GM12878 (cell line): ENCODE results near the gene PLS1. TPM values are rescaled to one million over a fixed set of nuclear protein-coding genes. Genes with fewer than 3 reads are reported as not detected.

Experiments used
- ATAC-seq: fragments of 200-7000 bp; cut with Tn5 transposase; 3 replicates; pipeline ENCODE4 v1.9.1; 2020; ENCODE audit warnings: mild to moderate bottlenecking, moderate library complexity
- BruUV-seq: library from RNA; stranded (reverse); fragments of 400-500 nt; replicated peaks from 2 replicates; lab custom pipeline; 2021; lab: Mats Ljungman, UMichigan
- CTCF ChIA-PET: fragments of 300-600 bp; sonication (Branson Sonifier 250); formaldehyde crosslinking; extraction: SDS; loops from one replicate; lab custom pipeline; 2021; ENCODE audit warnings: inconsistent platforms; lab: Yijun Ruan, JAX
- POLR2A ChIA-PET: fragments of 350-600 bp; formaldehyde crosslinking; extraction: SDS; loops from one replicate; lab custom pipeline; 2021; ENCODE audit warnings: inconsistent platforms; lab: Charles Lee
- RAD21 ChIA-PET: fragments of 300-600 bp; sonication (Branson Sonifier 250); formaldehyde crosslinking; loops from one replicate; lab custom pipeline; 2023; ENCODE audit warnings: antibody characterized with exemption; ENCODE audit not compliant: unreplicated experiment; lab: Charles Lee
- SMC1A ChIA-PET: fragments of 300-600 bp; sonication (Branson Sonifier 250); formaldehyde crosslinking; loops from one replicate; lab custom pipeline; 2023; ENCODE audit not compliant: unreplicated experiment, uncharacterized antibody; lab: Charles Lee
- DNase-seq: peaks from one replicate; pipeline ENCODE4 v3.0.0-alpha.2; 2011; ENCODE audit warnings: low read depth, low spot score
- FAIRE-seq: peaks from 3 replicates; lab custom pipeline; 2011; peaks lifted over from hg19 to GRCh38; lab: Jason Lieb, UNC
- H2AFZ ChIP-seq: 2 replicates; pipeline ENCODE4 v1.6.0; 2011; ENCODE audit warnings: low read depth, low read length, control low read depth; ENCODE audit not compliant: control insufficient read depth
- H3K27ac ChIP-seq: 2 replicates; pipeline ENCODE4 v1.5.1; 2011; ENCODE audit warnings: control low read depth; ENCODE audit not compliant: control insufficient read depth, insufficient read depth
- H3K27me3 ChIP-seq, 2 experiments: replicated peaks in 1 of 2; 2 replicates each; pipeline versions ENCODE4 v1.6.0 to v1.6.1; 2011; ENCODE audit warnings: low read length in 1 of 2; ENCODE audit not compliant: control insufficient read depth in 2 of 2, insufficient read depth in 2 of 2
- H3K36me3 ChIP-seq, 2 experiments: 2 replicates each; pipeline ENCODE4 v1.5.1; 2011; ENCODE audit warnings: low read length in 1 of 2; ENCODE audit not compliant: control insufficient read depth in 2 of 2, insufficient read depth in 2 of 2
- H3K4me1 ChIP-seq: 2 replicates; pipeline ENCODE4 v1.6.1; 2011; ENCODE audit warnings: mild to moderate bottlenecking, low read length, moderate library complexity, mixed read lengths; ENCODE audit not compliant: control insufficient read depth, insufficient read depth
- H3K4me2 ChIP-seq: 2 replicates; pipeline ENCODE4 v1.6.0; 2011; ENCODE audit warnings: control low read depth; ENCODE audit not compliant: control insufficient read depth, insufficient read depth
- H3K4me3 ChIP-seq: fragments of 200-600 bp; sonication (generic); 2 replicates; pipeline ENCODE4 v1.5.1; 2016
- H3K79me2 ChIP-seq: 2 replicates; pipeline ENCODE4 v1.6.0; 2011; ENCODE audit warnings: low read length; ENCODE audit not compliant: control insufficient read depth, insufficient read depth
- H3K9ac ChIP-seq: 2 replicates; pipeline ENCODE4 v1.8.0; 2011; ENCODE audit warnings: low read length, control low read depth, mixed read lengths; ENCODE audit not compliant: control insufficient read depth, insufficient read depth
- H3K9me3 ChIP-seq: replicated peaks from 3 replicates; pipeline ENCODE4 v1.5.1; 2011; ENCODE audit warnings: mild to moderate bottlenecking, low read length; ENCODE audit not compliant: control insufficient read depth, insufficient read depth
- H4K20me1 ChIP-seq: 2 replicates; pipeline ENCODE4 v1.6.0; 2011; ENCODE audit not compliant: control insufficient read depth, insufficient read depth
- BACH1 ChIP-seq: fragments of 450-650 bp; IDR thresholded peaks from 2 replicates; pipeline ENCODE4 v1.6.1; 2017; ENCODE audit warnings: mild to moderate bottlenecking, borderline replicate concordance
- BRCA1 ChIP-seq: IDR thresholded peaks from 2 replicates; pipeline ENCODE4 v1.6.1; 2011; ENCODE audit warnings: low read depth, low read length, improper control_type of control experiment
- E2F8 ChIP-seq: fragments of 450-650 bp; IDR thresholded peaks from 2 replicates; pipeline ENCODE4 v1.6.1; 2018; ENCODE audit warnings: mild to moderate bottlenecking, low read depth, moderate library complexity; ENCODE audit not compliant: partially characterized antibody
- GATAD2B ChIP-seq: fragments of 450-650 bp; conservative IDR thresholded peaks from 2 replicates; pipeline ENCODE4 v1.6.1; 2017; ENCODE audit warnings: low read depth, mild to moderate bottlenecking, moderate library complexity
- HDGF ChIP-seq: fragments of 450-650 bp; IDR thresholded peaks from 2 replicates; pipeline ENCODE4 v1.6.1; 2016; ENCODE audit warnings: antibody characterized with exemption
- RELA ChIP-seq: fragments of 450-650 bp; IDR thresholded peaks from 2 replicates; pipeline ENCODE4 v1.8.0; 2014; ENCODE audit warnings: borderline replicate concordance; ENCODE audit not compliant: partially characterized antibody
- SIN3A ChIP-seq: IDR thresholded peaks from 2 replicates; pipeline ENCODE4 v1.6.1; 2012; ENCODE audit warnings: low read depth, low read length, improper control_type of control experiment
- SMARCA5 ChIP-seq: fragments of 450-650 bp; IDR thresholded peaks from 2 replicates; pipeline ENCODE4 v1.6.1; 2017; ENCODE audit warnings: mild to moderate bottlenecking
- SREBF1 ChIP-seq: IDR thresholded peaks from 2 replicates; pipeline ENCODE4 v1.6.1; 2012; ENCODE audit warnings: mild to moderate bottlenecking, low read length
- SUPT20H ChIP-seq: IDR thresholded peaks from 2 replicates; pipeline ENCODE4 v1.6.1; 2011; ENCODE audit warnings: low read depth, mild to moderate bottlenecking, low read length, moderate library complexity, borderline replicate concordance; ENCODE audit not compliant: control insufficient read depth
- TBL1XR1 ChIP-seq: IDR thresholded peaks from 2 replicates; pipeline ENCODE4 v1.6.1; 2012; ENCODE audit warnings: low read depth, low read length, improper control_type of control experiment
- TCF7 ChIP-seq: IDR thresholded peaks from 2 replicates; pipeline ENCODE4 v1.6.1; 2014; ENCODE audit warnings: antibody characterized with exemption, borderline replicate concordance
- WRNIP1 ChIP-seq: IDR thresholded peaks from 2 replicates; pipeline ENCODE4 v1.6.1; 2011; ENCODE audit warnings: low read depth, low read length, improper control_type of control experiment, borderline replicate concordance
- ZNF217 ChIP-seq: fragments of 450-650 bp; IDR thresholded peaks from 2 replicates; pipeline ENCODE4 v1.6.1; 2017; ENCODE audit warnings: antibody characterized with exemption, mild to moderate bottlenecking
- WGBS: methylation state at CpG from one replicate; pipeline ENCODE4 v1.1.6; 2016; ENCODE audit warnings: low lambda C conversion rate; ENCODE audit not compliant: insufficient replicate concordance, insufficient coverage; ENCODE audit errors: missing lambda C conversion rate; 5-methylcytosine and 5-hydroxymethylcytosine counted together
- in situ Hi-C: fragments of 300-500 bp; cut with MboI; formaldehyde crosslinking; loops from 9 replicates; pipeline ENCODE4 v1.14.3; 2018; ENCODE audit warnings: mixed read lengths
- intact Hi-C: fragments of 100-400 bp; cut with micrococcal nuclease; formaldehyde crosslinking; loops from one replicate; pipeline ENCODE4 v1.14.2; 2022; ENCODE audit not compliant: unreplicated experiment
- polyA plus RNA-seq, 11 experiments: library from polyadenylated mRNA; depleted of rRNA in 4 of 11; unstranded in 6 of 11; stranded (reverse) in 5 of 11; fragments of >200 nt; fragmentation: Nextera tagmentation in 4 of 11; fragmentation: Illumina TruSeq in 1 of 11; extraction: Ambion mirVana in 4 of 11; extraction: Trizol in 1 of 11; gene quantifications; 1 replicate in 1 of 11; 2 replicates in 10 of 11; pipeline versions ENCODE4 v1.2.1 to v1.2.3, GENCODE V29; 2011 to 2016; ENCODE audit warnings: inconsistent platforms in 2 of 11, missing spikeins in 2 of 11, low read depth in 1 of 11
- total RNA-seq, 4 experiments: library from RNA; depleted of rRNA in 3 of 4; stranded (reverse); fragments of >200 nt in 3 of 4; fragmentation: Illumina TruSeq in 1 of 4; extraction: Trizol in 1 of 4; gene quantifications; 2 replicates each; pipeline versions ENCODE4 v1.2.1 to v1.2.3, GENCODE V29; 2013 to 2021

The PLS1 gene
- total and polyA plus RNA-seq, 10 of the 15 experiments (the other 5 are each of a cell fraction or from before 2014, with no cell fraction given), result 0.59 to 11.7 (median 1.7) TPM

- DNase-seq (no peak), FAIRE-seq (no peak), ATAC-seq (no peak)
- intact Hi-C loops (no loop called here), in situ Hi-C loops (no loop called here)
- Histone ChIP-seq H3K4me2 (no peak overlapping the region), H3K27ac (no peak overlapping the region), H3K36me3 (no peaks in the 10 kb centered on the region), H3K79me2 (no peaks in the 10 kb centered on the region), H3K9me3 (no peaks in the 10 kb centered on the region), H2AFZ (no peak overlapping the region), H3K4me3 (no peak overlapping the region), H3K9ac (no peak overlapping the region), H3K27me3 (no peaks in the 10 kb centered on the region), H4K20me1 (no peaks in the 10 kb centered on the region), H3K4me1 (no peaks in the 10 kb centered on the region)
- RAD21 ChIA-PET, result no interaction called here
- CTCF ChIA-PET, result interaction anchor here (0.7 kb wide), 1 partner anchor 135 kb away, joined by 3 read pairs; no protein-coding TSS in a partner anchor
- WGBS, result 69% methylated on average over 7 of the region's 7 CpGs
- BruUV-seq, result no TSS peak
- POLR2A ChIA-PET, result no interaction called here
- SMC1A ChIA-PET, result no interaction called here
- TF ChIP-seq SIN3A (no peak), BACH1 (no peak), TBL1XR1 (no peak), HDGF (no peak), SUPT20H (no peak), SMARCA5 (no peak)
- TF ChIP-seq, all 136 proteins: peak for 0
Measured at GRCh38 chr3:142693136-142693853, 97.1 kb downstream of the PLS1 start.

- FAIRE-seq (no peak), DNase-seq (no peak), ATAC-seq (no peak)
- intact Hi-C loops (no loop called here), in situ Hi-C loops (no loop called here)
- no peak overlapping the region for H3K9ac ChIP-seq
- no peak overlapping the region for H3K4me2 ChIP-seq
- H3K27ac ChIP-seq, result no peak overlapping the region
- POLR2A ChIA-PET, result no interaction called here
- SMC1A ChIA-PET, result interaction anchor here (0.6 to 2.8 kb wide), 2 partner anchors 10 to 173 kb away, joined by 3 to 9 read pairs; no protein-coding TSS in a partner anchor
- no peak overlapping the region for H2AFZ ChIP-seq
- H3K4me3 ChIP-seq, result no peak overlapping the region
- no TSS peak for BruUV-seq
- no peaks in the 10 kb centered on the region for H3K4me1 ChIP-seq
- no peaks in the 10 kb centered on the region for H3K36me3 ChIP-seq
- RAD21 ChIA-PET, result no interaction called here
- H3K27me3 ChIP-seq, result no peaks in the 10 kb centered on the region
- H3K79me2 ChIP-seq, result no peaks in the 10 kb centered on the region
- H4K20me1 ChIP-seq, result no peaks in the 10 kb centered on the region
- WGBS, result 16% methylated on average over 1 of the region's 1 CpG
- no peaks in the 10 kb centered on the region for H3K9me3 ChIP-seq
- CTCF ChIA-PET, result no interaction called here
- no peak for TF ChIP-seq BRCA1
- TF ChIP-seq E2F8, result no peak
- no peak for TF ChIP-seq RELA
- TF ChIP-seq GATAD2B, result no peak
- TF ChIP-seq TCF7, result no peak
- TF ChIP-seq ZNF217, result no peak
- TF ChIP-seq WRNIP1, result no peak
- TF ChIP-seq SREBF1, result no peak
- TF ChIP-seq TBL1XR1, result no peak
Measured at GRCh38 chr3:142694225-142694624, 98.0 kb downstream of the PLS1 start.
